GM12878 (cell line): ENCODE measurements around the gene ABR. TPM values are rescaled to one million over a fixed set of nuclear protein-coding genes. Genes with fewer than 3 reads are reported as not detected.

Source experiments
- ATAC-seq: fragments of 200-7000 bp; cut with Tn5 transposase; 3 replicates; pipeline ENCODE4 v1.9.1; 2020; ENCODE audit warnings: mild to moderate bottlenecking, moderate library complexity
- BruUV-seq: library from RNA; stranded (reverse); fragments of 400-500 nt; replicated peaks from 2 replicates; lab custom pipeline; 2021; lab: Mats Ljungman, UMichigan
- CTCF ChIA-PET: fragments of 300-600 bp; sonication (Branson Sonifier 250); formaldehyde crosslinking; extraction: SDS; loops from one replicate; lab custom pipeline; 2021; ENCODE audit warnings: inconsistent platforms; lab: Yijun Ruan, JAX
- POLR2A ChIA-PET: fragments of 350-600 bp; formaldehyde crosslinking; extraction: SDS; loops from one replicate; lab custom pipeline; 2021; ENCODE audit warnings: inconsistent platforms; lab: Charles Lee
- RAD21 ChIA-PET: fragments of 300-600 bp; sonication (Branson Sonifier 250); formaldehyde crosslinking; loops from one replicate; lab custom pipeline; 2023; ENCODE audit warnings: antibody characterized with exemption; ENCODE audit not compliant: unreplicated experiment; lab: Charles Lee
- SMC1A ChIA-PET: fragments of 300-600 bp; sonication (Branson Sonifier 250); formaldehyde crosslinking; loops from one replicate; lab custom pipeline; 2023; ENCODE audit not compliant: unreplicated experiment, uncharacterized antibody; lab: Charles Lee
- DNase-seq: peaks from one replicate; pipeline ENCODE4 v3.0.0-alpha.2; 2011; ENCODE audit warnings: low read depth, low spot score
- FAIRE-seq: peaks from 3 replicates; lab custom pipeline; 2011; peaks lifted over from hg19 to GRCh38; lab: Jason Lieb, UNC
- H2AFZ ChIP-seq: 2 replicates; pipeline ENCODE4 v1.6.0; 2011; ENCODE audit warnings: low read depth, low read length, control low read depth; ENCODE audit not compliant: control insufficient read depth
- H3K27ac ChIP-seq: 2 replicates; pipeline ENCODE4 v1.5.1; 2011; ENCODE audit warnings: control low read depth; ENCODE audit not compliant: control insufficient read depth, insufficient read depth
- H3K27me3 ChIP-seq, 2 experiments: replicated peaks in 1 of 2; 2 replicates each; pipeline versions ENCODE4 v1.6.0 to v1.6.1; 2011; ENCODE audit warnings: low read length in 1 of 2; ENCODE audit not compliant: control insufficient read depth in 2 of 2, insufficient read depth in 2 of 2
- H3K36me3 ChIP-seq, 2 experiments: 2 replicates each; pipeline ENCODE4 v1.5.1; 2011; ENCODE audit warnings: low read length in 1 of 2; ENCODE audit not compliant: control insufficient read depth in 2 of 2, insufficient read depth in 2 of 2
- H3K4me1 ChIP-seq: 2 replicates; pipeline ENCODE4 v1.6.1; 2011; ENCODE audit warnings: mild to moderate bottlenecking, low read length, moderate library complexity, mixed read lengths; ENCODE audit not compliant: control insufficient read depth, insufficient read depth
- H3K4me2 ChIP-seq: 2 replicates; pipeline ENCODE4 v1.6.0; 2011; ENCODE audit warnings: control low read depth; ENCODE audit not compliant: control insufficient read depth, insufficient read depth
- H3K4me3 ChIP-seq: fragments of 200-600 bp; sonication (generic); 2 replicates; pipeline ENCODE4 v1.5.1; 2016
- H3K79me2 ChIP-seq: 2 replicates; pipeline ENCODE4 v1.6.0; 2011; ENCODE audit warnings: low read length; ENCODE audit not compliant: control insufficient read depth, insufficient read depth
- H3K9ac ChIP-seq: 2 replicates; pipeline ENCODE4 v1.8.0; 2011; ENCODE audit warnings: low read length, control low read depth, mixed read lengths; ENCODE audit not compliant: control insufficient read depth, insufficient read depth
- H3K9me3 ChIP-seq: replicated peaks from 3 replicates; pipeline ENCODE4 v1.5.1; 2011; ENCODE audit warnings: mild to moderate bottlenecking, low read length; ENCODE audit not compliant: control insufficient read depth, insufficient read depth
- H4K20me1 ChIP-seq: 2 replicates; pipeline ENCODE4 v1.6.0; 2011; ENCODE audit not compliant: control insufficient read depth, insufficient read depth
- BHLHE40 ChIP-seq, 2 experiments: fragments of 450-650 bp in 1 of 2; IDR thresholded peaks; 2 replicates each; pipeline ENCODE4 v1.6.1; 2011 to 2017; ENCODE audit warnings: low read depth in 2 of 2, borderline replicate concordance in 1 of 2, improper control_type of control experiment in 1 of 2, low read length in 1 of 2, mild to moderate bottlenecking in 1 of 2
- BRCA1 ChIP-seq: IDR thresholded peaks from 2 replicates; pipeline ENCODE4 v1.6.1; 2011; ENCODE audit warnings: low read depth, low read length, improper control_type of control experiment
- DPF2 ChIP-seq: fragments of 450-650 bp; IDR thresholded peaks from 2 replicates; pipeline ENCODE4 v1.6.1; 2017; ENCODE audit warnings: mild to moderate bottlenecking
- ESRRA ChIP-seq: IDR thresholded peaks from 2 replicates; pipeline ENCODE4 v1.6.1; 2012; ENCODE audit warnings: mild to moderate bottlenecking, low read length, improper control_type of control experiment
- HDGF ChIP-seq: fragments of 450-650 bp; IDR thresholded peaks from 2 replicates; pipeline ENCODE4 v1.6.1; 2016; ENCODE audit warnings: antibody characterized with exemption
- RELA ChIP-seq: fragments of 450-650 bp; IDR thresholded peaks from 2 replicates; pipeline ENCODE4 v1.8.0; 2014; ENCODE audit warnings: borderline replicate concordance; ENCODE audit not compliant: partially characterized antibody
- RUNX3 ChIP-seq: IDR thresholded peaks from 2 replicates; pipeline ENCODE4 v1.6.1; 2012; ENCODE audit warnings: low read length, inconsistent platforms
- SIN3A ChIP-seq: IDR thresholded peaks from 2 replicates; pipeline ENCODE4 v1.6.1; 2012; ENCODE audit warnings: low read depth, low read length, improper control_type of control experiment
- SIX5 ChIP-seq: IDR thresholded peaks from 2 replicates; pipeline ENCODE4 v1.6.1; 2011; ENCODE audit warnings: mild to moderate bottlenecking, low read depth, low read length, moderate library complexity; ENCODE audit not compliant: severe bottlenecking
- SMARCA5 ChIP-seq: fragments of 450-650 bp; IDR thresholded peaks from 2 replicates; pipeline ENCODE4 v1.6.1; 2017; ENCODE audit warnings: mild to moderate bottlenecking
- ZNF207 ChIP-seq: fragments of 450-650 bp; IDR thresholded peaks from 2 replicates; pipeline ENCODE4 v1.6.1; 2014; ENCODE audit warnings: antibody characterized with exemption, mild to moderate bottlenecking, borderline replicate concordance
- WGBS: methylation state at CpG from one replicate; pipeline ENCODE4 v1.1.6; 2016; ENCODE audit warnings: low lambda C conversion rate; ENCODE audit not compliant: insufficient replicate concordance, insufficient coverage; ENCODE audit errors: missing lambda C conversion rate; 5-methylcytosine and 5-hydroxymethylcytosine counted together
- in situ Hi-C: fragments of 300-500 bp; cut with MboI; formaldehyde crosslinking; loops from 9 replicates; pipeline ENCODE4 v1.14.3; 2018; ENCODE audit warnings: mixed read lengths
- intact Hi-C: fragments of 100-400 bp; cut with micrococcal nuclease; formaldehyde crosslinking; loops from one replicate; pipeline ENCODE4 v1.14.2; 2022; ENCODE audit not compliant: unreplicated experiment
- polyA plus RNA-seq, 11 experiments: library from polyadenylated mRNA; depleted of rRNA in 4 of 11; unstranded in 6 of 11; stranded (reverse) in 5 of 11; fragments of >200 nt; fragmentation: Nextera tagmentation in 4 of 11; fragmentation: Illumina TruSeq in 1 of 11; extraction: Ambion mirVana in 4 of 11; extraction: Trizol in 1 of 11; gene quantifications; 1 replicate in 1 of 11; 2 replicates in 10 of 11; pipeline versions ENCODE4 v1.2.1 to v1.2.3, GENCODE V29; 2011 to 2016; ENCODE audit warnings: inconsistent platforms in 2 of 11, missing spikeins in 2 of 11, low read depth in 1 of 11
- total RNA-seq, 4 experiments: library from RNA; depleted of rRNA in 3 of 4; stranded (reverse); fragments of >200 nt in 3 of 4; fragmentation: Illumina TruSeq in 1 of 4; extraction: Trizol in 1 of 4; gene quantifications; 2 replicates each; pipeline versions ENCODE4 v1.2.1 to v1.2.3, GENCODE V29; 2013 to 2021
- TF ChIP-seq, protein P1 (sequence below): fragments of 450-650 bp; formaldehyde crosslinking; IDR thresholded peaks from 2 replicates; pipeline ENCODE4 v1.5.0; 2022; ENCODE audit warnings: mild to moderate bottlenecking, missing genetic modification characterization
- TF ChIP-seq, protein P2 (sequence below): fragments of 450-650 bp; IDR thresholded peaks from 2 replicates; pipeline ENCODE4 v1.6.1; 2014; ENCODE audit warnings: mild to moderate bottlenecking

The ABR gene
- total and polyA plus RNA-seq, 10 of the 15 experiments (the other 5 are each of a cell fraction or from before 2014, with no cell fraction given), result 1.4 to 112 (median 30.0) TPM

DNA sequence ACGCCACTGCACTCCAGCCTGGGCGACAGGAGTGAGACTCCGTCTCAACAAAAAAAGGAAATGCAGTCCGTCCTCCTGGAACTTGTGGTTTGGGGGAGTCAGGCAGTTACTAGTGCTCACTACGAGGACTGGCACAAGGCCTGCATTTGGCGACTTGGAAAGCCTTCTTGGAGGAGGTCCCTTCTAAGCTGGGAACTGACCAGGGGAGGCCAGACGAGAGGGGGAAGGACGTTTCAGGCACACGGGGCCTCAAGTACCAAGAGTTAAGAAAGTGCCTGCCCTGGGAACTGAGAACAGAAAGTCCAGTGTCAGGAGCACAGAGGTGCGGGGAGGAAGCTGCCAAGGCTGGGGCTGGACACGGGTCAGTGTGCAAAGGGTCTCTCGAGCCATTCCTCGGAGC, 89.9 kb downstream of the ABR start:
- 96% methylated on average over 13 of the region's 13 CpGs for WGBS
- H3K4me3 ChIP-seq, result no peak overlapping the region
- BruUV-seq, result no TSS peak
- peaks cover 15 to 35% of the 10 kb centered on the region in 2 experiments; a peak in 3 of 4 replicates for H3K36me3 ChIP-seq
- no peaks in the 10 kb centered on the region for H4K20me1 ChIP-seq
- H2AFZ ChIP-seq, result no peak overlapping the region
- no peak overlapping the region for H3K4me2 ChIP-seq
- SMC1A ChIA-PET, result no interaction called here
- intact Hi-C loops (no loop called here), in situ Hi-C loops (no loop called here)
- TF ChIP-seq RUNX3 (no peak), ZNF207 (no peak), SIX5 (no peak), BHLHE40 (IDR thresholded peaks at IDR 0.05; ENCODE audit: borderline replicate concordance in 1 of 2, low read depth in 2 of 2, low read length in 1 of 2) (no peak), SMARCA5 (no peak), SIN3A (no peak), HDGF (no peak), DPF2 (no peak), BRCA1 (no peak), RELA (no peak), ESRRA (no peak)
- TF ChIP-seq, protein P1, sequence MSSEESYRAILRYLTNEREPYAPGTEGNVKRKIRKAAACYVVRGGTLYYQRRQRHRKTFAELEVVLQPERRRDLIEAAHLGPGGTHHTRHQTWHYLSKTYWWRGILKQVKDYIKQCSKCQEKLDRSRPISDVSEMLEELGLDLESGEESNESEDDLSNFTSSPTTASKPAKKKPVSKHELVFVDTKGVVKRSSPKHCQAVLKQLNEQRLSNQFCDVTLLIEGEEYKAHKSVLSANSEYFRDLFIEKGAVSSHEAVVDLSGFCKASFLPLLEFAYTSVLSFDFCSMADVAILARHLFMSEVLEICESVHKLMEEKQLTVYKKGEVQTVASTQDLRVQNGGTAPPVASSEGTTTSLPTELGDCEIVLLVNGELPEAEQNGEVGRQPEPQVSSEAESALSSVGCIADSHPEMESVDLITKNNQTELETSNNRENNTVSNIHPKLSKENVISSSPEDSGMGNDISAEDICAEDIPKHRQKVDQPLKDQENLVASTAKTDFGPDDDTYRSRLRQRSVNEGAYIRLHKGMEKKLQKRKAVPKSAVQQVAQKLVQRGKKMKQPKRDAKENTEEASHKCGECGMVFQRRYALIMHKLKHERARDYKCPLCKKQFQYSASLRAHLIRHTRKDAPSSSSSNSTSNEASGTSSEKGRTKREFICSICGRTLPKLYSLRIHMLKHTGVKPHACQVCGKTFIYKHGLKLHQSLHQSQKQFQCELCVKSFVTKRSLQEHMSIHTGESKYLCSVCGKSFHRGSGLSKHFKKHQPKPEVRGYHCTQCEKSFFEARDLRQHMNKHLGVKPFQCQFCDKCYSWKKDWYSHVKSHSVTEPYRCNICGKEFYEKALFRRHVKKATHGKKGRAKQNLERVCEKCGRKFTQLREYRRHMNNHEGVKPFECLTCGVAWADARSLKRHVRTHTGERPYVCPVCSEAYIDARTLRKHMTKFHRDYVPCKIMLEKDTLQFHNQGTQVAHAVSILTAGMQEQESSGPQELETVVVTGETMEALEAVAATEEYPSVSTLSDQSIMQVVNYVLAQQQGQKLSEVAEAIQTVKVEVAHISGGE, result no peak
- TF ChIP-seq, protein P2, sequence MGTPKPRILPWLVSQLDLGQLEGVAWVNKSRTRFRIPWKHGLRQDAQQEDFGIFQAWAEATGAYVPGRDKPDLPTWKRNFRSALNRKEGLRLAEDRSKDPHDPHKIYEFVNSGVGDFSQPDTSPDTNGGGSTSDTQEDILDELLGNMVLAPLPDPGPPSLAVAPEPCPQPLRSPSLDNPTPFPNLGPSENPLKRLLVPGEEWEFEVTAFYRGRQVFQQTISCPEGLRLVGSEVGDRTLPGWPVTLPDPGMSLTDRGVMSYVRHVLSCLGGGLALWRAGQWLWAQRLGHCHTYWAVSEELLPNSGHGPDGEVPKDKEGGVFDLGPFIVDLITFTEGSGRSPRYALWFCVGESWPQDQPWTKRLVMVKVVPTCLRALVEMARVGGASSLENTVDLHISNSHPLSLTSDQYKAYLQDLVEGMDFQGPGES, result no peak
- no peaks in the 10 kb centered on the region for H3K79me2 ChIP-seq
- ATAC-seq (no peak), FAIRE-seq (no peak), DNase-seq (no peak)
- RAD21 ChIA-PET, result no interaction called here
- no peak overlapping the region for H3K9ac ChIP-seq
- H3K27ac ChIP-seq, result no peak overlapping the region
- no peaks in the 10 kb centered on the region for H3K4me1 ChIP-seq
- POLR2A ChIA-PET, result no interaction called here
- CTCF ChIA-PET, result no interaction called here
- no peaks in the 10 kb centered on the region for H3K9me3 ChIP-seq
- no peaks in the 10 kb centered on the region for H3K27me3 ChIP-seq
